Skeletal muscle tissue (tissue), 4 donors: ENCODE results near the gene ARHGAP40. TPM values are rescaled to one million over a fixed set of nuclear protein-coding genes. Genes with fewer than 3 reads are reported as not detected.

Experiments
- H3K27ac ChIP-seq: one replicate; pipeline ENCODE4 v1.7.0; 2013; ENCODE audit warnings: mild to moderate bottlenecking, low read depth, low read length, inconsistent platforms
- H3K27me3 ChIP-seq, 3 donors: one replicate each; pipeline ENCODE4 v1.7.0; 2013; ENCODE audit warnings: low read length in 3 of 3; ENCODE audit not compliant: control insufficient read depth in 3 of 3, insufficient read depth in 3 of 3
- H3K36me3 ChIP-seq, 3 donors: one replicate each; pipeline ENCODE4 v1.7.0; 2013; ENCODE audit warnings: low read length in 3 of 3; ENCODE audit not compliant: control insufficient read depth in 3 of 3, insufficient read depth in 3 of 3
- H3K4me1 ChIP-seq, 3 donors: one replicate each; pipeline ENCODE4 v1.7.0; 2013; ENCODE audit warnings: low read length in 3 of 3, mild to moderate bottlenecking in 3 of 3; ENCODE audit not compliant: control insufficient read depth in 3 of 3, insufficient read depth in 3 of 3
- H3K4me3 ChIP-seq, 3 donors: one replicate each; pipeline ENCODE4 v1.7.0; 2013; ENCODE audit warnings: low read length in 3 of 3
- H3K9ac ChIP-seq, 3 donors: one replicate each; pipeline ENCODE4 v1.7.0; 2013; ENCODE audit warnings: low read length in 3 of 3, mild to moderate bottlenecking in 3 of 3, moderate library complexity in 2 of 3, low read depth in 1 of 3
- H3K9me3 ChIP-seq, 3 donors: one replicate each; pipeline ENCODE4 v1.7.0; 2013; ENCODE audit warnings: low read length in 3 of 3; ENCODE audit not compliant: control insufficient read depth in 3 of 3
- total RNA-seq: library from RNA; depleted of rRNA; stranded (reverse); fragments of >200 nt; gene quantifications from one replicate; pipeline ENCODE4 v1.2.3, GENCODE V29; 2014
- donor health status: Osteomylitis.

ARHGAP40 gene
- total RNA-seq, 1 donor from 2014 or later, result not detected

DNA sequence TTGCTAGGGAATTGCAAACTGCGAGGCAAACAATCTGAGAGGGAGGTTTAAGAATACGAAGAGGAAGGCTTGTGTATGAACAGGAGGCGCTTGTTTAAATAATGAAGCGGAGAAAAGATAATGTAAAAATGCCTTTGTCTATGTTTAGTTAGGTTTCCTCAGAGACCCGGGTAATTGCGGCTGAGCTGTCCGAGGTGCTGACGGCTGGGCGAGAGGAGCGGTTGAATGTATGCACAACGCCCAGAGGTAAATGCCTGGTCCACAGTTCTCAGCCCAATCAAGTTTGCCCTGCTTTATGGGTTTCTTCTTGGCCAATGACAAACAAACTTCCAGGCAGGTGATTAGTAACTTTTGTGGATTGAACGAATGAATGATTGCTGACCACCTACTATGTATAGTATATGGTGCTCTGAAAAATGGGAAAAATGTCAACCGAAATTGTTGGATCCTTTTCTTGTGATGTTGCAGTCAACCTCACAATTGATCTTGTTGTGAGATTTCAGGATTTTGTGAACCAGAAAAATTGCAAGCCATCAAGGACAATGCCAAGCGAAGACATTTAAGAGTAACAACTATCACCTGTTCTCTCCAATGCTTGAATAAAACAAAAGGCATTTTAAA lies 84.4 kb downstream of the ARHGAP40 start:
- H3K36me3 ChIP-seq, result no peaks in the 10 kb centered on the region
- no peaks in the 10 kb centered on the region for H3K9me3 ChIP-seq
- H3K4me3 ChIP-seq, result no peak overlapping the region
- H3K27ac ChIP-seq, result no peak overlapping the region
- peaks cover 13 to 17% (median 16%) of the 10 kb centered on the region in 3 donors for H3K27me3 ChIP-seq
- no peak overlapping the region for H3K9ac ChIP-seq
- H3K4me1 ChIP-seq, result no peaks in the 10 kb centered on the region

DNA sequence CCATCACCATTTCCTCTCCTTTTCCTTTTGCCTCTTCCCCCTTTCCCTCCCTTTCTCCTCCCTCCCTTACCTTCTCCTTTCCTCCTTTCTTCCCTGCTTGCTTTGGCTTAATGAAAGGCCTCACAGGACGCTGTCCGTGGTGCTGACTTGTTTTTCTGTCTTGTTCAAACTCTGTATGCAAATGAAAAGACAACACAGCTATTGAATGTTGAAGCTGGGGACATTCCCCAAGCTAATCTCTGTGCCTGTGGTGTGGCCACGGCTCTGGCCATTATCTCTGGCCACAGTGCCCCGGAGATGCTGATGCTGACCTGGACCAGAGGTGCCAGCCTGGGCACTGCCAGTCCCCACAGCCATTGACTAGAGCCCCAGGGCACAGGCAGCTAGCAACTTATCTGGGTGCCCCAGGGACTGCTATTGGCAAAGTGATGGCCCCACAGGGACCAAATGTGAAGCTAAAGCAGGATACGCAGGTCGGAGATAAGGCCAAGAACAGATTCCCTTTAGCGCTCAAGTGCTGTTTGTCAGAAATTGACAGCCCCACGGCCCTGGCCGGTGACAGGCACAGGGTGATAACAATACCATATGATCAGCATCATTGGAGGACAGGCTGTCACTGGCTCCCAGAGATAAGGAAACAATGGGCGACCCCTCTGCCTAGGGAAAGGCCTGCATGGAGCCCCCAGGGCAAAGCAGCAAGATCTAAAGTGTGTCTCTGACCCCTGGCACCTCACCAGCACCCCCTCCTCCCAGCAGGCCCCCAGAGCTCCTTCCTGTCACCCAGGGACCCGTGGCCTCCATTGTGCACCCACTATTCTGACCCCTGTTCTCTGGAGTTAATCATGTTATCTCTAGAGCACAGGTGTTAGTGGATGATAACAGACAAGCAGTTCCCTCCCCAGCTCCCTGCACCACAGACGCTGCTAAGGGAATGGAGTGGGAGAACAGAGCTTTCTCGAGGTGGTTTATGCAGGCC lies 91.1 kb downstream of the ARHGAP40 start:
- no peak overlapping the region for H3K9ac ChIP-seq
- H3K27ac ChIP-seq, result no peak overlapping the region
- H3K4me3 ChIP-seq, result no peak overlapping the region
- no peaks in the 10 kb centered on the region for H3K9me3 ChIP-seq
- peaks cover 9 to 17% (median 11%) of the 10 kb centered on the region in 3 donors for H3K27me3 ChIP-seq
- H3K4me1 ChIP-seq, result no peaks in the 10 kb centered on the region
- H3K36me3 ChIP-seq, result no peaks in the 10 kb centered on the region

DNA sequence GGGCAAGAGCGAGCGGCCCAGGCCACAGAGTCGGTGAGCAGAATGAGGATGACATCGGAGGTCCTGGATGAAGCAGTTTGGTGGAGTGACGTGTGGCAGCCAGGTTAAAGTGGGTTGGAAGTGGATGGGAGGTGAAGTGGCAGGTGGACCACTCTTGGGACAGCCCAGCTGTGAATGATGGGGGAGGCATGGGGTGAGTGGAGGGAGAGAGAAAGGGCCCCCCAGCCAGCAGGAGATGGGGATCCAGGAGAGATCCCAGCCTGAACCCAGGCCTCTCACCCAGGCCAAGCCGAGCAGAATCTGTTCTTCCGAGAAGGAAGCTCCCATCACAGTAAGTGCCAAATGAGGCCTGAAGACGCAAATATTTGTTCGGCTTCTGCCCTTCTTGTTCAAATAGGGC lies 95.7 kb downstream of the ARHGAP40 start:
- Histone ChIP-seq H3K36me3 (no peaks in the 10 kb centered on the region), H3K4me3 (no peak overlapping the region), H3K9me3 (no peaks in the 10 kb centered on the region), H3K4me1 (no peaks in the 10 kb centered on the region), H3K9ac (no peak overlapping the region), H3K27ac (no peak overlapping the region), H3K27me3 (peaks cover 24 to 40% (median 28%) of the 10 kb centered on the region in 3 donors)

DNA sequence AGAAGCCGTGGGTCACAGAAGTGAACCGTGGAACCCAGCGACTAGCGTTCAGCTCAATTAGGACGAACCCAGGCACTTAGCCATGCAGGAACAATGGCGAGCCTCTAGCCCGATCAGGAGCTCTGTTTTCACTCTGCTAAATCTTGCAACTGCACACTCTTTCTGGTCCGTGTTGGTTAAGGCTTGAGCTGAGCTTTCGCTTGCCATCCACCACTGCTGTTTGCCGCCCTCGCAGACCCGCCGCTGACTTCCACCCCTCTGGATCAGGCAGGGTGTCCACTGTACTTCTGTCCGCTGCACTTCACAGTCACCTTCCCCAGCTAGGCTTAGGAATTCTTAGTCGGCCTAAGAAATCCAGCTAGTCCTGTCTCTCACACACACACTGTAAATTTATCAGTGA lies 96.9 kb downstream of the ARHGAP40 start:
- Histone ChIP-seq H3K36me3 (no peaks in the 10 kb centered on the region), H3K9me3 (no peaks in the 10 kb centered on the region), H3K9ac (no peak overlapping the region), H3K4me3 (no peak overlapping the region), H3K27ac (no peak overlapping the region), H3K27me3 (peaks cover 29 to 49% (median 31%) of the 10 kb centered on the region in 3 donors), H3K4me1 (no peaks in the 10 kb centered on the region)

DNA sequence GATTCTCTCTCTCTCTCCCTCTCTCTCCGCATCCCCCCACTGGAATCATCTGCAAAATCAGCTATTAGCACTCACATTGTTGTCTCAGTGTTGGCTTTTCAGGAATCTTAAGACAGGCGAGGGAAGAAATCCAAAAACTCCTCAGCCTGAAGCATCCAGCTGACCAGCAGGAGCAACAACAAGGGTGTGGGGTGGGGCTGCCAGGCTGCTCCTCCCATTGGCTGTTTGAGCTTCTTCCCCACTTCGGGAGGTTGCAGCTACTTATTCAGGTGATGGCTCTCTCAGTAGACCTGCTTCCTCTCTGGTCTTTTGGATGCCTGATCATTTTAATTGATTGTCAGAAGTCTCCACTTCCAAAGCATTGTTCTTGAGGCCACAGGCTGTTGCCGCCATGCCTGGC lies 98.5 kb downstream of the ARHGAP40 start:
- Histone ChIP-seq H3K9me3 (no peaks in the 10 kb centered on the region), H3K4me3 (no peak overlapping the region), H3K27ac (no peak overlapping the region), H3K9ac (no peak overlapping the region), H3K27me3 (peaks cover 38 to 62% (median 39%) of the 10 kb centered on the region in 3 donors), H3K36me3 (no peaks in the 10 kb centered on the region), H3K4me1 (no peaks in the 10 kb centered on the region)

Other genes with a start within 250 kb of the ARHGAP40 start
- gene SNHG17, start 166.5 kb upstream of the ARHGAP40 start, total RNA-seq, result 6.8 TPM
- 23.0 TPM for gene RALGAPB, start 129.0 kb upstream of the ARHGAP40 start, total RNA-seq
- gene ADIG, start 20.6 kb upstream of the ARHGAP40 start, total RNA-seq, result not detected
- not detected for gene SLC32A1, start 122.7 kb downstream of the ARHGAP40 start, total RNA-seq
- gene ACTR5, start 146.7 kb downstream of the ARHGAP40 start, total RNA-seq, result 7.3 TPM
- 4.2 TPM for gene PPP1R16B, start 203.9 kb downstream of the ARHGAP40 start, total RNA-seq